Karpas-422 (cell line): ENCODE data around the gene PLB1. TPM values are rescaled to one million over a fixed set of nuclear protein-coding genes. Genes with fewer than 3 reads are reported as not detected.

Experiments used
- DNase-seq: peaks from one replicate; pipeline ENCODE4 v3.0.0-alpha.2; 2015
- H2AFZ ChIP-seq: fragments of 200-600 bp; sonication (generic); 2 replicates; pipeline ENCODE4 v1.6.1; 2014; ENCODE audit warnings: antibody characterized with exemption, low read length, mixed read lengths
- H3K27ac ChIP-seq: fragments of 200-600 bp; sonication (generic); 2 replicates; pipeline ENCODE4 v1.5.1; 2014; ENCODE audit warnings: mild to moderate bottlenecking, low read length, moderate library complexity
- H3K27me3 ChIP-seq: fragments of 200-600 bp; sonication (generic); 2 replicates; pipeline ENCODE4 v1.6.1; 2014; ENCODE audit warnings: low read length, mixed read lengths
- H3K36me3 ChIP-seq: fragments of 200-600 bp; sonication (generic); 2 replicates; pipeline ENCODE4 v1.6.1; 2014; ENCODE audit warnings: low read length, mixed read lengths; ENCODE audit not compliant: insufficient read depth
- H3K4me1 ChIP-seq: fragments of 200-600 bp; sonication (generic); 2 replicates; pipeline ENCODE4 v1.6.1; 2014; ENCODE audit warnings: mild to moderate bottlenecking, low read length, mixed read lengths
- H3K4me2 ChIP-seq: fragments of 200-600 bp; sonication (generic); 2 replicates; pipeline ENCODE4 v1.6.1; 2014; ENCODE audit warnings: low read length, low read depth, mild to moderate bottlenecking; ENCODE audit not compliant: poor library complexity, severe bottlenecking
- H3K4me3 ChIP-seq: fragments of 200-600 bp; sonication (generic); 2 replicates; pipeline ENCODE4 v1.5.1; 2014; ENCODE audit warnings: mild to moderate bottlenecking, antibody characterized with exemption, low read length, mixed read lengths
- H3K79me2 ChIP-seq: fragments of 200-600 bp; sonication (generic); 2 replicates; pipeline ENCODE4 v1.6.1; 2014; ENCODE audit warnings: mild to moderate bottlenecking, low read length, mixed read lengths
- H3K9ac ChIP-seq: fragments of 200-600 bp; sonication (generic); 2 replicates; pipeline ENCODE4 v1.6.0; 2014; ENCODE audit warnings: low read length
- H3K9me2 ChIP-seq: fragments of 200-600 bp; sonication (generic), shearing (Covaris generic); replicated peaks from 2 replicates; pipeline ENCODE4 v1.6.0; 2014; ENCODE audit warnings: mild to moderate bottlenecking, low read length, moderate library complexity; ENCODE audit not compliant: insufficient read depth
- H3K9me3 ChIP-seq: fragments of 300-700, 200-600 bp; sonication (generic); 2 replicates; pipeline ENCODE4 v1.6.1; 2014; ENCODE audit warnings: low read length, mixed read lengths
- H4K20me1 ChIP-seq: fragments of 200-600 bp; sonication (generic); 2 replicates; pipeline ENCODE4 v1.6.1; 2014; ENCODE audit warnings: mild to moderate bottlenecking, antibody characterized with exemption, low read length, low read depth; ENCODE audit not compliant: insufficient read depth
- total RNA-seq: library from RNA; depleted of rRNA; stranded (reverse); fragments of >200 nt; shearing (Covaris generic); gene quantifications from 2 replicates; pipeline ENCODE4 v1.2.3, GENCODE V29; 2014; ENCODE audit warnings: low replicate concordance; rRNA removed

PLB1 gene
- 0.11 TPM in 1 of 2 replicates, not detected in the other for total RNA-seq

DNA sequence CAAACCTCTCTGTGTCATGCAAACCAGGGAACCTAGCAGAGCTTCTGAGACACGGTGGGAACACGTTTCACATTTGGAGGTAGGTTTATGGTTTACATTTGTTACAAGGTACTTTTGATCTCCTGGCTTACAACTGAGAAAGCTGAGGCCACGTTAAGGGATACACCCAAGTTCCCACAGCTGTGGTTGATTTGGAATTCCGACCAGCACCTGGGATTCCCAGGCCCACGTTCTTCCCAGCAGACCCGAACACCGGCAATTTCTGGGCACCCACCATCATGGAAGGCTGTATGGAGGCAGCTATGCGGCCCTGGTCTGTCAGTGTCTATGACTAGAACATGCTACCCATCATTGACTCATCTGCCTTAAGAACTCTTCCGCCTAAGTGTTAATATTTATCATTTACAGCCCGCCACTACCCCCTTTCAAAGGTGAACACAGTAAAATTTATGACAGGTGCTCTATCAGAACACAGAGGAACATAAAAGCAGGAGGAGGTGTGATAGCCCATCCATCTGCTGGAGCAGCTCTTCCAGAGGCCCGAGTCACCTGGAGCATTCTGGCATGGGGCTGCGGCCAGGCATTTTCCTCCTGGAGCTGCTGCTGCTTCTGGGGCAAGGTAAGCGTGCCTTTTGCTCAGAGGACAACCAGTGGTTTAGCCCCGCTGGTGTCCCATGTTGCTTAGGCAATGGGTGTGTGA is at the start of gene PLB1:
Gene PLB1, plus strand, starts transcription at position 510 of the 700 bp plus-strand sequence. Its CDS starts 55 bp downstream, at position 565.
- Histone ChIP-seq H3K4me2 (no peak within 1 kb of the TSS), H3K9me3 (no peaks in the 10 kb centered on the region), H3K27me3 (no peaks in the 10 kb centered on the region), H3K36me3 (no peaks in the 10 kb centered on the region), H3K4me3 (no peak within 1 kb of the TSS), H4K20me1 (no peaks in the 10 kb centered on the region), H3K79me2 (no peaks in the 10 kb centered on the region), H3K4me1 (no peaks in the 10 kb centered on the region), H3K27ac (no peak within 1 kb of the TSS), H2AFZ (no peak within 1 kb of the TSS), H3K9ac (no peak within 1 kb of the TSS), H3K9me2 (no peaks in the 10 kb centered on the region)
- no peak for DNase-seq

GRCh38 chr2:28446531-28446930 is 49.3 kb upstream of the PLB1 start:
- Histone ChIP-seq H3K27me3 (no peaks in the 10 kb centered on the region), H3K4me1 (peaks cover 3% of the 10 kb centered on the region; the same call in 1 of the 2 replicates), H3K9me3 (no peaks in the 10 kb centered on the region), H2AFZ (no peak overlapping the region), H3K79me2 (no peaks in the 10 kb centered on the region), H3K4me3 (no peak overlapping the region), H3K9me2 (no peaks in the 10 kb centered on the region), H3K4me2 (no peak overlapping the region), H3K36me3 (no peaks in the 10 kb centered on the region), H3K27ac (no peak overlapping the region), H4K20me1 (no peaks in the 10 kb centered on the region), H3K9ac (no peak overlapping the region)
- no peak for DNase-seq

GRCh38 chr2:28447086-28447485 is 48.8 kb upstream of the PLB1 start:
- Histone ChIP-seq H3K9me2 (no peaks in the 10 kb centered on the region), H2AFZ (no peak overlapping the region), H3K79me2 (no peaks in the 10 kb centered on the region), H3K4me3 (no peak overlapping the region), H4K20me1 (no peaks in the 10 kb centered on the region), H3K36me3 (no peaks in the 10 kb centered on the region), H3K9ac (no peak overlapping the region), H3K9me3 (no peaks in the 10 kb centered on the region), H3K27me3 (no peaks in the 10 kb centered on the region), H3K4me2 (no peak overlapping the region), H3K4me1 (peaks cover 3% of the 10 kb centered on the region; the same call in 1 of the 2 replicates), H3K27ac (no peak overlapping the region)
- no peak for DNase-seq

DNA sequence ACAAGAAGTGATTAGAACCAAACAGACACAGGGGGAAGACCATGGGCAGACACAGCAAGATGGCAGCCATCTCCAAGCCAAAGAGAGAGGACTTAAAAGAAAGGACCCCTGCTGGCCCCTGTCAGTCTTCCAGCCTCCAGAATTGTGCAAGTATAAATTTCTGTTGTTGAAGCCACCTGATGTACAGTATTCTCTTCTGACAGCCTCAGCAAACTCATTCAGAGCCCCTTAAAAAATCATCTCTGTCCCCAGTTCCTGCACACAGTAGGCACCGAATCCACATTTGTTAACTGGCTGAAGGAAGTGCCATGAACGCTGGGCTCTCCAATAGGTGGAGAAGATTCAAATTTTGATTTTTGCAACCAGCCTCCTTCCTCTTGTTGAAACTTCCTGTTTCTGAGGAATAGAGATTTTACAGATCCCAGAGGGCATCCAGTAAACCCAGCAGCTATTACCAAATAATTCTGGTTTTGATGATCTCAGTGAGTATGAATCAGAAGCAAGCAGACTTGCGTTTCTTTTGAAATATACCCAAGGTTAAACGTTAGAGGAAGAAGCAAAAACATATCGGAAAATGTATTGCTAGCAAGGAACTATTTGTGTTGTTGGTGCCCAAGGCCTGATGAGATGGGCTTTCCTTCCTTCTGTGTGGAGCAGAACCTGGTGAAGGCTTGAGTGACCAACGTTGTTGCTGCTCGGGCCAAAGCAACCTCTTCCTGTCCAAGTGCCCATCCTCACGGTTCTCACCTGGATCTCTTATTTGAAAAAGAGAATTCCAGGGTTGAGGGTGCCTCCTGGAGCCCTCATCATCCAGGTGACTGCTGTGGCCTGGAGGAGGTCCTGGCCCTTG is 47.7 kb upstream of the PLB1 start:
- H3K9me2 ChIP-seq = no peaks in the 10 kb centered on the region
- no peaks in the 10 kb centered on the region for H4K20me1 ChIP-seq
- no peak overlapping the region for H3K9ac ChIP-seq
- peak; percentile 46 for DNase-seq
- H3K27ac ChIP-seq = no peak overlapping the region
- no peak overlapping the region for H2AFZ ChIP-seq
- H3K36me3 ChIP-seq = no peaks in the 10 kb centered on the region
- peaks cover 3% of the 10 kb centered on the region; the same call in 1 of the 2 replicates for H3K4me1 ChIP-seq
- H3K79me2 ChIP-seq = no peaks in the 10 kb centered on the region
- H3K27me3 ChIP-seq = no peaks in the 10 kb centered on the region
- H3K4me3 ChIP-seq = no peak overlapping the region
- no peaks in the 10 kb centered on the region for H3K9me3 ChIP-seq
- H3K4me2 ChIP-seq = no peak overlapping the region

DNA sequence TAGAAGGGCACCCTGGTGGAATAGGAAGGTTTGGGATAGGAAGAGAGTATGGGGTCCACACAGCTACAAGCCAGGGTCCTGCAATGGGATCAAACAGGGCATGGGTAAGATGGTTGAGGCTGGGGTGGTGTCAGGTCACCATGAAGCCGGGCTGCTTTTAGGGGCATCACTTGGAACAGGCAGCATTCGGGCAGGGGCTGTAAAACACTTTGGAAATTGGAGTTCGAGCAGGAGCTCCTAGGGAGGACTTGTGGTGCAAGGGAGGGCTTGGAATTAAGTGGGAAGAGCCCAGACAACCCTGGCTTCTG is 47.1 kb upstream of the PLB1 start:
- Histone ChIP-seq H3K36me3 (no peaks in the 10 kb centered on the region), H3K9me2 (no peaks in the 10 kb centered on the region), H3K9me3 (no peaks in the 10 kb centered on the region), H3K9ac (no peak overlapping the region), H4K20me1 (no peaks in the 10 kb centered on the region), H2AFZ (no peak overlapping the region), H3K79me2 (no peaks in the 10 kb centered on the region), H3K27me3 (no peaks in the 10 kb centered on the region), H3K27ac (no peak overlapping the region), H3K4me2 (no peak overlapping the region), H3K4me1 (peaks cover 3% of the 10 kb centered on the region; the same call in 1 of the 2 replicates), H3K4me3 (no peak overlapping the region)
- no peak for DNase-seq

DNA sequence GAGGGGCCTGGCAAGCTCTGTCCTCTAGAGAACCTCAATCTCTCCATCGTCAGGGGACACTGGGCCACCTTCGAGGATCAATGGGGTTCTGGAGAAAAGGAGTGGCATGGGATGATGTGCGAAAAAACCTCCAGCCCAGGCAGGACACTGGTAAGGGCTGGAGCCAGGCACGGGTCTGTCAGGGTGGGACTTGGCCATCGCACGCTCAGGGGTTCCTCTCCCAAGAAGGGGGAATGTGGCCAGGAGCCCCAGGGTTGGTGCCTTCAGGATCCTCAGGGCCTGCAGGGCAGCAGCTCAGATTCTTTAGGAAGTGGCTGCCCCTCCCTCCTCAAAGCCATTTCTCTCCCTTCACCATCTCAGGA is 46.8 kb upstream of the PLB1 start:
- no peaks in the 10 kb centered on the region for H3K79me2 ChIP-seq
- no peaks in the 10 kb centered on the region for H3K27me3 ChIP-seq
- H3K4me3 ChIP-seq = no peak overlapping the region
- no peak overlapping the region for H2AFZ ChIP-seq
- no peaks in the 10 kb centered on the region for H4K20me1 ChIP-seq
- no peaks in the 10 kb centered on the region for H3K36me3 ChIP-seq
- no peak for DNase-seq
- no peaks in the 10 kb centered on the region for H3K9me3 ChIP-seq
- no peak overlapping the region for H3K4me2 ChIP-seq
- H3K27ac ChIP-seq = no peak overlapping the region
- H3K9ac ChIP-seq = no peak overlapping the region
- H3K9me2 ChIP-seq = no peaks in the 10 kb centered on the region
- H3K4me1 ChIP-seq = peaks cover 3% of the 10 kb centered on the region; the same call in 1 of the 2 replicates

- no peaks in the 10 kb centered on the region for H3K9me3 ChIP-seq
- H3K9ac ChIP-seq = no peak overlapping the region
- H3K4me1 ChIP-seq = peaks cover 3% of the 10 kb centered on the region; the same call in 1 of the 2 replicates
- H3K36me3 ChIP-seq = no peaks in the 10 kb centered on the region
- H4K20me1 ChIP-seq = no peaks in the 10 kb centered on the region
- no peak overlapping the region for H3K4me2 ChIP-seq
- DNase-seq = no peak
- no peaks in the 10 kb centered on the region for H3K9me2 ChIP-seq
- H2AFZ ChIP-seq = no peak overlapping the region
- H3K27ac ChIP-seq = no peak overlapping the region
- H3K79me2 ChIP-seq = no peaks in the 10 kb centered on the region
- H3K27me3 ChIP-seq = no peaks in the 10 kb centered on the region
- H3K4me3 ChIP-seq = no peak overlapping the region
These were observed 46.1 kb upstream of the PLB1 start for GRCh38 chr2:28449488-28450395.
